K562 (cell line): ENCODE results near the gene POLD4. TPM values are rescaled to one million over a fixed set of nuclear protein-coding genes. Genes with fewer than 3 reads are reported as not detected.

Experiments
- BRCA1 ChIP-seq, 2 experiments: fragments of 450-650 bp in 1 of 2; sonication (generic) in 1 of 2; formaldehyde crosslinking in 1 of 2; IDR thresholded peaks; 2 replicates each; pipeline versions ENCODE4 v1.5.0 to v1.6.1; 2017 to 2020; ENCODE audit warnings: mild to moderate bottlenecking in 1 of 2, missing genetic modification reagents in 1 of 2
- CHD2 ChIP-seq: IDR thresholded peaks from 2 replicates; pipeline ENCODE4 v1.6.1; 2011; ENCODE audit warnings: low read depth, low read length
- ETS2 ChIP-seq: IDR thresholded peaks from 2 replicates; pipeline ENCODE4 v1.6.1; 2016; ENCODE audit warnings: borderline replicate concordance, missing genetic modification characterization, mild to moderate bottlenecking, moderate library complexity, missing compliant biosample characterization; ENCODE audit not compliant: poor library complexity, severe bottlenecking
- FIP1L1 ChIP-seq: fragments of 200-400 bp; formaldehyde crosslinking; IDR thresholded peaks from 2 replicates; pipeline ENCODE4 v1.6.1; 2018; ENCODE audit warnings: mild to moderate bottlenecking, low read depth, low read length; ENCODE audit not compliant: poor library complexity, severe bottlenecking
- GTF2F1 ChIP-seq: IDR thresholded peaks from 2 replicates; pipeline ENCODE4 v1.6.1; 2011; ENCODE audit warnings: low read depth, low read length, improper control_type of control experiment
- HDAC1 ChIP-seq, 2 experiments: fragments of 450-650 bp; IDR thresholded peaks; 2 replicates each; pipeline ENCODE4 v1.6.1; 2016 to 2017; ENCODE audit warnings: inconsistent platforms in 1 of 2, mild to moderate bottlenecking in 1 of 2, moderate library complexity in 1 of 2
- KAT8 ChIP-seq: fragments of 450-650 bp; IDR thresholded peaks from 2 replicates; pipeline ENCODE4 v1.6.1; 2016; ENCODE audit warnings: low read depth, mild to moderate bottlenecking
- MCM7 ChIP-seq, 2 experiments: fragments of 450-650 bp; IDR thresholded peaks; 2 replicates each; pipeline ENCODE4 v1.6.1; 2016 to 2018
- NR1H2 ChIP-seq: sonication (generic); formaldehyde crosslinking; IDR thresholded peaks from 2 replicates; pipeline ENCODE4 v1.4.0; 2020; ENCODE audit warnings: mild to moderate bottlenecking, missing genetic modification reagents
- SNRNP70 ChIP-seq: fragments of 200-400 bp; formaldehyde crosslinking; optimal IDR thresholded peaks from 2 replicates; pipeline ENCODE3; 2017; ENCODE audit warnings: low read depth, low read length
- ZFP1 ChIP-seq: fragments of 450-650 bp; formaldehyde crosslinking; IDR thresholded peaks from 2 replicates; pipeline ENCODE4 v1.4.0; 2020; ENCODE audit warnings: mild to moderate bottlenecking, mixed read lengths
- ZNF551 ChIP-seq: fragments of 250-450 bp; sonication (Bioruptor Pico); IDR thresholded peaks from 2 replicates; pipeline ENCODE4 v1.5.0; 2021; ENCODE audit warnings: mild to moderate bottlenecking, moderate library complexity
- ZNF644 ChIP-seq: fragments of 200-800 bp; sonication (Bioruptor generic); IDR thresholded peaks from 2 replicates; pipeline ENCODE4 v1.6.1; 2016; ENCODE audit warnings: low read depth, missing genetic modification characterization, missing compliant biosample characterization
- ZNF79 ChIP-seq: fragments of 250-450 bp; sonication (Bioruptor Pico); IDR thresholded peaks from 2 replicates; pipeline ENCODE4 v1.4.0; 2020; ENCODE audit warnings: low read depth, mild to moderate bottlenecking, moderate library complexity
- polyA plus RNA-seq, 8 experiments: library from polyadenylated mRNA; depleted of rRNA in 4 of 8; stranded (reverse) in 5 of 8; unstranded in 3 of 8; fragments of >200 nt; fragmentation: Nextera tagmentation in 2 of 8; fragmentation: Illumina TruSeq in 1 of 8; extraction: Ambion mirVana in 2 of 8; extraction: Trizol in 1 of 8; gene quantifications; 2 replicates each; pipeline versions ENCODE4 v1.2.1 to v1.2.3, GENCODE V29; 2011 to 2014; ENCODE audit warnings: inconsistent platforms in 1 of 8, missing spikeins in 1 of 8
- total RNA-seq, 7 experiments: library from RNA; depleted of rRNA in 6 of 7; stranded (reverse); fragments of >200 nt in 6 of 7; fragmentation: Illumina TruSeq in 2 of 7; extraction: Trizol in 2 of 7; gene quantifications; 2 replicates each; pipeline versions ENCODE4 v1.2.1 to v1.2.3, GENCODE V29; 2011 to 2021; ENCODE audit warnings: low replicate concordance in 1 of 7
- TF ChIP-seq, protein P1 (sequence below): fragments of 450-650 bp; formaldehyde crosslinking; IDR thresholded peaks from 2 replicates; pipeline ENCODE4 v1.4.0; 2020; ENCODE audit warnings: mild to moderate bottlenecking, moderate library complexity
- TF ChIP-seq, protein P2 (sequence below): fragments of 200-800 bp; sonication (Bioruptor generic); IDR thresholded peaks from 2 replicates; pipeline ENCODE4 v1.6.1; 2016; ENCODE audit warnings: missing genetic modification characterization, missing compliant biosample characterization
- TF ChIP-seq, protein P3 (sequence below): fragments of 250-450 bp; sonication (Bioruptor Pico); IDR thresholded peaks from 2 replicates; pipeline ENCODE4 v1.5.0; 2021; ENCODE audit warnings: mild to moderate bottlenecking, borderline replicate concordance
- TF ChIP-seq, protein P4 (sequence below): sonication (generic); formaldehyde crosslinking; IDR thresholded peaks from 2 replicates; pipeline ENCODE4 v1.9.0; 2022; ENCODE audit warnings: mild to moderate bottlenecking, missing genetic modification reagents

The POLD4 gene
- total and polyA plus RNA-seq, 9 of the 15 experiments (the other 6 are each of a cell fraction or from before 2014, with no cell fraction given) = 5.8 to 64.5 (median 18.3) TPM

DNA sequence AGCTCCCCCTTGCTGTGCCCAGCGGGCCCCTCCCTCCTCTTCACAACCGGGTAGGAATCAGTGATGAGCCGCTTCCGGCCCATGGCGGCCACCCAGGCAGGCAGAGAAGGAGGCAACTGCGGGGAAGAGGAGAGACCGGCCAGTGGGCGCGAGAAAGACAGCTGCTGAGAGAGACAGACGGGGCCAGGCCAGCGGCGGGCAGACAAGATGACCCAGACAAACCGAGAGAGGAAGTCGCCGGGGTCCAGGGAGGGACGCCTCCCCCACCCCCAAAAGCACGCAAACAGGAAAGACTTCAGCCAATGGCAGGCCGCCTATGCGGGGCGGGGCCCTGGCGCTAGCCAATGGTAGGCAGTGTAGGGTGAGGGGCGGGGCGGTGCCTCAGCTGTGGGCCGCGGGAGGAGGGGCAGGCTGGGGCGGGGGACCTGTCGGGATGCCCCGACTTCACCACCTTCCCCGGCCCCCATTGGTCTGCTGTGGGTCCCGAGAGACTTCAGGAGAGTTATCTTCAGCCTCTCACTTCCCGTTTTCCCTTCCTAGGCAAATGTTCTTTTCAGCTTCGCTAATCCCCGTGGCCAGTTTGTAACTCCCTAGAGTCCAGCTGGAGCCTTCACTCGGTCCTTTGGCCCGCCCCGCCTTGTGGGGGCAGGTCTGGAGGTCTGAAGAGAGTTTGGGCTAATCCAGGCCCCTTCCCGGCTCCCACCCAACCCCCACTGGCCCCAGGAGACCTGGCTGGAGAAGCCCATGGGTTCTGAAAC lies at the start of gene POLD4 (continued):
- TF ChIP-seq ZFP1 (CRISPR knock-in tag) = no peak
- peak; percentile 82 for TF ChIP-seq CHD2
- TF ChIP-seq HDAC1 (IDR thresholded peaks at IDR 0.05) = peak in 1 of 2 experiments; percentile 45; a peak in 2 of 4 replicates
- TF ChIP-seq GTF2F1 = no peak
- no peak for TF ChIP-seq FIP1L1
- TF ChIP-seq SNRNP70 = no peak
- no peak for TF ChIP-seq MCM7 (IDR thresholded peaks at IDR 0.05)
- TF ChIP-seq ZNF551 = no peak
- TF ChIP-seq NR1H2 (CRISPR knock-in tag) = no peak
- TF ChIP-seq BRCA1 (IDR thresholded peaks at IDR 0.05) = no peak
- TF ChIP-seq BRCA1 (CRISPR knock-in tag; IDR thresholded peaks at IDR 0.05) = no peak
- TF ChIP-seq, protein P1, sequence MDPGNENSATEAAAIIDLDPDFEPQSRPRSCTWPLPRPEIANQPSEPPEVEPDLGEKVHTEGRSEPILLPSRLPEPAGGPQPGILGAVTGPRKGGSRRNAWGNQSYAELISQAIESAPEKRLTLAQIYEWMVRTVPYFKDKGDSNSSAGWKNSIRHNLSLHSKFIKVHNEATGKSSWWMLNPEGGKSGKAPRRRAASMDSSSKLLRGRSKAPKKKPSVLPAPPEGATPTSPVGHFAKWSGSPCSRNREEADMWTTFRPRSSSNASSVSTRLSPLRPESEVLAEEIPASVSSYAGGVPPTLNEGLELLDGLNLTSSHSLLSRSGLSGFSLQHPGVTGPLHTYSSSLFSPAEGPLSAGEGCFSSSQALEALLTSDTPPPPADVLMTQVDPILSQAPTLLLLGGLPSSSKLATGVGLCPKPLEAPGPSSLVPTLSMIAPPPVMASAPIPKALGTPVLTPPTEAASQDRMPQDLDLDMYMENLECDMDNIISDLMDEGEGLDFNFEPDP = no peak
- TF ChIP-seq ZNF644 (tag) = 0 out of 2 replicates have a peak, but pooled peaks have one; percentile 17
- TF ChIP-seq ZNF79 (CRISPR knock-in tag) = no peak
- no peak for TF ChIP-seq ETS2 (tag)
- TF ChIP-seq, protein P2, sequence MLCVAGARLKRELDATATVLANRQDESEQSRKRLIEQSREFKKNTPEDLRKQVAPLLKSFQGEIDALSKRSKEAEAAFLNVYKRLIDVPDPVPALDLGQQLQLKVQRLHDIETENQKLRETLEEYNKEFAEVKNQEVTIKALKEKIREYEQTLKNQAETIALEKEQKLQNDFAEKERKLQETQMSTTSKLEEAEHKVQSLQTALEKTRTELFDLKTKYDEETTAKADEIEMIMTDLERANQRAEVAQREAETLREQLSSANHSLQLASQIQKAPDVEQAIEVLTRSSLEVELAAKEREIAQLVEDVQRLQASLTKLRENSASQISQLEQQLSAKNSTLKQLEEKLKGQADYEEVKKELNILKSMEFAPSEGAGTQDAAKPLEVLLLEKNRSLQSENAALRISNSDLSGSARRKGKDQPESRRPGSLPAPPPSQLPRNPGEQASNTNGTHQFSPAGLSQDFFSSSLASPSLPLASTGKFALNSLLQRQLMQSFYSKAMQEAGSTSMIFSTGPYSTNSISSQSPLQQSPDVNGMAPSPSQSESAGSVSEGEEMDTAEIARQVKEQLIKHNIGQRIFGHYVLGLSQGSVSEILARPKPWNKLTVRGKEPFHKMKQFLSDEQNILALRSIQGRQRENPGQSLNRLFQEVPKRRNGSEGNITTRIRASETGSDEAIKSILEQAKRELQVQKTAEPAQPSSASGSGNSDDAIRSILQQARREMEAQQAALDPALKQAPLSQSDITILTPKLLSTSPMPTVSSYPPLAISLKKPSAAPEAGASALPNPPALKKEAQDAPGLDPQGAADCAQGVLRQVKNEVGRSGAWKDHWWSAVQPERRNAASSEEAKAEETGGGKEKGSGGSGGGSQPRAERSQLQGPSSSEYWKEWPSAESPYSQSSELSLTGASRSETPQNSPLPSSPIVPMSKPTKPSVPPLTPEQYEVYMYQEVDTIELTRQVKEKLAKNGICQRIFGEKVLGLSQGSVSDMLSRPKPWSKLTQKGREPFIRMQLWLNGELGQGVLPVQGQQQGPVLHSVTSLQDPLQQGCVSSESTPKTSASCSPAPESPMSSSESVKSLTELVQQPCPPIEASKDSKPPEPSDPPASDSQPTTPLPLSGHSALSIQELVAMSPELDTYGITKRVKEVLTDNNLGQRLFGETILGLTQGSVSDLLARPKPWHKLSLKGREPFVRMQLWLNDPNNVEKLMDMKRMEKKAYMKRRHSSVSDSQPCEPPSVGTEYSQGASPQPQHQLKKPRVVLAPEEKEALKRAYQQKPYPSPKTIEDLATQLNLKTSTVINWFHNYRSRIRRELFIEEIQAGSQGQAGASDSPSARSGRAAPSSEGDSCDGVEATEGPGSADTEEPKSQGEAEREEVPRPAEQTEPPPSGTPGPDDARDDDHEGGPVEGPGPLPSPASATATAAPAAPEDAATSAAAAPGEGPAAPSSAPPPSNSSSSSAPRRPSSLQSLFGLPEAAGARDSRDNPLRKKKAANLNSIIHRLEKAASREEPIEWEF = no peak
- TF ChIP-seq, protein P3, sequence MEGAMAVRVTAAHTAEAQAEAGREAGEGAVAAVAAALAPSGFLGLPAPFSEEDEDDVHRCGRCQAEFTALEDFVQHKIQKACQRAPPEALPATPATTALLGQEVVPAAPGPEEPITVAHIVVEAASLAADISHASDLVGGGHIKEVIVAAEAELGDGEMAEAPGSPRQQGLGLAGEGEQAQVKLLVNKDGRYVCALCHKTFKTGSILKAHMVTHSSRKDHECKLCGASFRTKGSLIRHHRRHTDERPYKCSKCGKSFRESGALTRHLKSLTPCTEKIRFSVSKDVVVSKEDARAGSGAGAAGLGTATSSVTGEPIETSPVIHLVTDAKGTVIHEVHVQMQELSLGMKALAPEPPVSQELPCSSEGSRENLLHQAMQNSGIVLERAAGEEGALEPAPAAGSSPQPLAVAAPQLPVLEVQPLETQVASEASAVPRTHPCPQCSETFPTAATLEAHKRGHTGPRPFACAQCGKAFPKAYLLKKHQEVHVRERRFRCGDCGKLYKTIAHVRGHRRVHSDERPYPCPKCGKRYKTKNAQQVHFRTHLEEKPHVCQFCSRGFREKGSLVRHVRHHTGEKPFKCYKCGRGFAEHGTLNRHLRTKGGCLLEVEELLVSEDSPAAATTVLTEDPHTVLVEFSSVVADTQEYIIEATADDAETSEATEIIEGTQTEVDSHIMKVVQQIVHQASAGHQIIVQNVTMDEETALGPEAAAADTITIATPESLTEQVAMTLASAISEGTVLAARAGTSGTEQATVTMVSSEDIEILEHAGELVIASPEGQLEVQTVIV (CRISPR knock-in tag) = no peak
- TF ChIP-seq, protein P4, sequence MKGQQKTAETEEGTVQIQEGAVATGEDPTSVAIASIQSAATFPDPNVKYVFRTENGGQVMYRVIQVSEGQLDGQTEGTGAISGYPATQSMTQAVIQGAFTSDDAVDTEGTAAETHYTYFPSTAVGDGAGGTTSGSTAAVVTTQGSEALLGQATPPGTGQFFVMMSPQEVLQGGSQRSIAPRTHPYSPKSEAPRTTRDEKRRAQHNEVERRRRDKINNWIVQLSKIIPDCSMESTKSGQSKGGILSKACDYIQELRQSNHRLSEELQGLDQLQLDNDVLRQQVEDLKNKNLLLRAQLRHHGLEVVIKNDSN = no peak
- no peak for TF ChIP-seq KAT8
